CD4-positive, alpha-beta T cell treated with Interleukin-2 at 100 ng/mL for 4 hours (primary cell): Measurements from ENCODE around the gene KLHL22.
"Not testable (repeated sequence)": the region's sequence is repeated elsewhere in the genome, so short reads cannot be mapped to it uniquely, and the experiment has no call there.

Source experiments
- DNase-seq: peaks from one replicate; pipeline ENCODE4 v3.0.0-alpha.2; 2020; ENCODE audit warnings: low spot score

The KLHL22 gene

GRCh38 chr22:20524004-20524481, 28.4 kb upstream of the KLHL22 start:
- DNase-seq: peak; percentile 49

- peak; percentile 37 for DNase-seq
These were observed 27.7 kb upstream of the KLHL22 start for GRCh38 chr22:20523086-20523983.

- DNase-seq: no peak
These were observed 26.8 kb upstream of the KLHL22 start for GRCh38 chr22:20522134-20523004.

GRCh38 chr22:20520093-20520511, 24.5 kb upstream of the KLHL22 start:
- DNase-seq: peak; percentile 60

GRCh38 chr22:20519558-20519957, 24.0 kb upstream of the KLHL22 start:
- DNase-seq: no peak

GRCh38 chr22:20517841-20518592, 22.4 kb upstream of the KLHL22 start:
- no peak for DNase-seq

- DNase-seq: no peak
These were observed 21.8 kb upstream of the KLHL22 start for GRCh38 chr22:20517422-20517821.

- no peak for DNase-seq
These were observed 20.8 kb upstream of the KLHL22 start for GRCh38 chr22:20516399-20516798.

GRCh38 chr22:20514658-20515406, 19.2 kb upstream of the KLHL22 start:
- no peak for DNase-seq

GRCh38 chr22:20511578-20512229, 16.1 kb upstream of the KLHL22 start:
- DNase-seq: no peak

- no peak for DNase-seq
These were observed 15.4 kb upstream of the KLHL22 start for GRCh38 chr22:20510811-20511577.

GRCh38 chr22:20509344-20510047, 13.9 kb upstream of the KLHL22 start:
- DNase-seq: peak; percentile 70

- no peak for DNase-seq
These were observed 13.2 kb upstream of the KLHL22 start for GRCh38 chr22:20508815-20509271.

GRCh38 chr22:20508067-20508755, 12.6 kb upstream of the KLHL22 start:
- not testable (repeated sequence) for DNase-seq

- DNase-seq: peak; percentile 87
These were observed 11.9 kb upstream of the KLHL22 start, which contains the start of gene MED15 for GRCh38 chr22:20507253-20508066. Gene MED15 (plus strand): TSS chr22:20507610. CDS start chr22:20507679, 69 bp downstream.

GRCh38 chr22:20506543-20507252, 11.1 kb upstream of the KLHL22 start:
- no peak for DNase-seq
